SK-N-SH treated with all-trans-retinoic acid at 6 μM for 48 hours (cell line): Measurements from ENCODE around the gene MAP7D1.

ENCODE experiments used
- ATAC-seq: fragments of 200-7000 bp; cut with Tn5 transposase; 3 replicates; pipeline ENCODE4 v1.9.1; 2020; ENCODE audit warnings: mild to moderate bottlenecking, moderate library complexity
- ARNTL ChIP-seq: fragments of 450-650 bp; formaldehyde crosslinking; IDR thresholded peaks from 2 replicates; pipeline ENCODE4 v1.5.0; 2020; ENCODE audit warnings: low read depth, mild to moderate bottlenecking, moderate library complexity, borderline replicate concordance
- BACH2 ChIP-seq: fragments of 250-450 bp; sonication (Bioruptor Pico); IDR thresholded peaks from 2 replicates; pipeline ENCODE4 v1.9.0; 2021; ENCODE audit warnings: mild to moderate bottlenecking, borderline replicate concordance
- CREB5 ChIP-seq: fragments of 250-450 bp; sonication (Bioruptor Pico); IDR thresholded peaks from 2 replicates; pipeline ENCODE4 v1.5.1; 2020; ENCODE audit warnings: low read depth, mild to moderate bottlenecking, moderate library complexity
- CSDC2 ChIP-seq: fragments of 250-450 bp; sonication (Bioruptor Pico); IDR thresholded peaks from 2 replicates; pipeline ENCODE4 v1.5.0; 2020; ENCODE audit warnings: mild to moderate bottlenecking, moderate library complexity
- CSRNP3 ChIP-seq: fragments of 250-450 bp; sonication (Bioruptor Pico); IDR thresholded peaks from 2 replicates; pipeline ENCODE4 v1.5.1; 2021; ENCODE audit warnings: mild to moderate bottlenecking, moderate library complexity
- ESRRG ChIP-seq: fragments of 250-450 bp; sonication (Bioruptor Pico); IDR thresholded peaks from 2 replicates; pipeline ENCODE4 v1.6.1; 2021; ENCODE audit warnings: mild to moderate bottlenecking
- GLIS3 ChIP-seq: fragments of 250-450 bp; sonication (Bioruptor Pico); IDR thresholded peaks from 2 replicates; pipeline ENCODE4 v1.5.0; 2020; ENCODE audit warnings: mild to moderate bottlenecking, moderate library complexity
- ISL1 ChIP-seq: fragments of 250-450 bp; sonication (Bioruptor Pico); IDR thresholded peaks from 2 replicates; pipeline ENCODE4 v2.1.2; 2022; ENCODE audit warnings: mild to moderate bottlenecking, moderate library complexity
- OSR1 ChIP-seq: fragments of 250-450 bp; sonication (Bioruptor Pico); IDR thresholded peaks from 2 replicates; pipeline ENCODE4 v1.8.0; 2022; ENCODE audit warnings: moderate library complexity, mild to moderate bottlenecking, inconsistent platforms
- PATZ1 ChIP-seq: fragments of 250-450 bp; sonication (Bioruptor Pico); IDR thresholded peaks from 2 replicates; pipeline ENCODE4 v1.8.0; 2020; ENCODE audit warnings: mild to moderate bottlenecking, moderate library complexity, borderline replicate concordance
- POU6F1 ChIP-seq: fragments of 250-450 bp; sonication (Bioruptor Pico); IDR thresholded peaks from 2 replicates; pipeline ENCODE4 v1.8.0; 2021; ENCODE audit warnings: low read depth, mild to moderate bottlenecking, moderate library complexity, borderline replicate concordance
- PPARA ChIP-seq: fragments of 250-450 bp; sonication (Bioruptor Pico); IDR thresholded peaks from 2 replicates; pipeline ENCODE4 v1.5.0; 2020; ENCODE audit warnings: mild to moderate bottlenecking, borderline replicate concordance
- RARB ChIP-seq: fragments of 250-450 bp; sonication (Bioruptor Pico); IDR thresholded peaks from 2 replicates; pipeline ENCODE4 v1.8.0; 2021; ENCODE audit warnings: mild to moderate bottlenecking, moderate library complexity
- SNAI2 ChIP-seq: fragments of 250-450 bp; sonication (Bioruptor Pico); IDR thresholded peaks from 2 replicates; pipeline ENCODE4 v1.5.0; 2020; ENCODE audit warnings: mild to moderate bottlenecking, moderate library complexity
- TCF4 ChIP-seq: fragments of 250-450 bp; sonication (Bioruptor Pico); IDR thresholded peaks from 2 replicates; pipeline ENCODE4 v1.8.0; 2021; ENCODE audit warnings: mild to moderate bottlenecking, moderate library complexity, borderline replicate concordance
- TOX ChIP-seq: fragments of 250-450 bp; sonication (Bioruptor Pico); IDR thresholded peaks from 2 replicates; pipeline ENCODE4 v1.8.0; 2021; ENCODE audit warnings: mild to moderate bottlenecking, moderate library complexity, borderline replicate concordance
- ZC3H10 ChIP-seq: fragments of 250-450 bp; sonication (Bioruptor Pico); IDR thresholded peaks from 2 replicates; pipeline ENCODE4 v1.5.1; 2021; ENCODE audit warnings: mild to moderate bottlenecking, moderate library complexity
- ZFP3 ChIP-seq: fragments of 250-450 bp; sonication (Bioruptor Pico); IDR thresholded peaks from 2 replicates; pipeline ENCODE4 v1.5.0; 2020; ENCODE audit warnings: mild to moderate bottlenecking, moderate library complexity
- ZFP30 ChIP-seq: fragments of 450-650 bp; formaldehyde crosslinking; IDR thresholded peaks from 2 replicates; pipeline ENCODE4 v1.5.0; 2022; ENCODE audit warnings: mild to moderate bottlenecking, moderate library complexity
- ZNF565 ChIP-seq: fragments of 450-650 bp; formaldehyde crosslinking; conservative IDR thresholded peaks from 2 replicates; pipeline ENCODE4 v1.5.0; 2020; ENCODE audit warnings: low read depth, mild to moderate bottlenecking, moderate library complexity
- ZNF70 ChIP-seq: fragments of 450-650 bp; formaldehyde crosslinking; IDR thresholded peaks from 2 replicates; pipeline ENCODE4 v1.5.0; 2020; ENCODE audit warnings: mild to moderate bottlenecking, moderate library complexity
- ZNF8 ChIP-seq: fragments of 450-650 bp; formaldehyde crosslinking; IDR thresholded peaks from 2 replicates; pipeline ENCODE4 v1.5.0; 2020; ENCODE audit warnings: mild to moderate bottlenecking, moderate library complexity

Gene MAP7D1

GRCh38 chr1:36155408-36156328 lies at the start of gene MAP7D1:
MAP7D1 (plus strand) TSS chr1:36156160; CDS start chr1:36156418, 258 bp downstream.
- ATAC-seq = peak; percentile 52
- no peak for TF ChIP-seq ZNF565 (CRISPR knock-in tag)
- no peak for TF ChIP-seq SNAI2 (CRISPR knock-in tag)
- 0 out of 2 replicates have a peak, but pooled peaks have one; percentile 60 for TF ChIP-seq ESRRG (CRISPR knock-in tag)
- no peak for TF ChIP-seq CSDC2 (CRISPR knock-in tag)
- TF ChIP-seq POU6F1 (CRISPR knock-in tag) = no peak
- no peak for TF ChIP-seq ZNF8
- TF ChIP-seq TCF4 (CRISPR knock-in tag) = no peak

- TF ChIP-seq RARB (no peak), TCF4 (CRISPR knock-in tag) (no peak), CREB5 (CRISPR knock-in tag) (no peak), PPARA (CRISPR knock-in tag) (no peak), ESRRG (CRISPR knock-in tag) (no peak), SNAI2 (CRISPR knock-in tag) (no peak), ZC3H10 (CRISPR knock-in tag) (no peak), ISL1 (CRISPR knock-in tag) (no peak), ZNF70 (CRISPR knock-in tag) (no peak), PATZ1 (CRISPR knock-in tag) (no peak), CSRNP3 (CRISPR knock-in tag) (no peak), TOX (CRISPR knock-in tag) (no peak), ZFP30 (CRISPR knock-in tag) (no peak), CSDC2 (CRISPR knock-in tag) (no peak), ZNF565 (CRISPR knock-in tag) (no peak), ARNTL (CRISPR knock-in tag) (no peak), BACH2 (CRISPR knock-in tag) (no peak), OSR1 (CRISPR knock-in tag) (no peak), GLIS3 (CRISPR knock-in tag) (no peak), POU6F1 (CRISPR knock-in tag) (no peak)
- TF ChIP-seq, all 23 proteins: peak for 0
- ATAC-seq = no peak
Measured at GRCh38 chr1:36106269-36106668, 49.7 kb upstream of the MAP7D1 start.

- ATAC-seq = no peak
- TF ChIP-seq TCF4 (CRISPR knock-in tag) (no peak), PATZ1 (CRISPR knock-in tag) (no peak), ZFP3 (no peak), ZC3H10 (CRISPR knock-in tag) (no peak), ZNF565 (CRISPR knock-in tag) (no peak), GLIS3 (CRISPR knock-in tag) (no peak), ZFP30 (CRISPR knock-in tag) (no peak), CREB5 (CRISPR knock-in tag) (no peak), ARNTL (CRISPR knock-in tag) (no peak), ZNF70 (CRISPR knock-in tag) (no peak), ZNF8 (no peak)
Measured at GRCh38 chr1:36107394-36107793, 48.6 kb upstream of the MAP7D1 start.
